GF-D8 (cell line): Measurements from ENCODE around the gene NCKIPSD.

ENCODE experiments used
- DNase-seq: peaks from one replicate; lab custom pipeline; 2025; lab: John Stamatoyannopoulos, UW

NCKIPSD gene

DNA sequence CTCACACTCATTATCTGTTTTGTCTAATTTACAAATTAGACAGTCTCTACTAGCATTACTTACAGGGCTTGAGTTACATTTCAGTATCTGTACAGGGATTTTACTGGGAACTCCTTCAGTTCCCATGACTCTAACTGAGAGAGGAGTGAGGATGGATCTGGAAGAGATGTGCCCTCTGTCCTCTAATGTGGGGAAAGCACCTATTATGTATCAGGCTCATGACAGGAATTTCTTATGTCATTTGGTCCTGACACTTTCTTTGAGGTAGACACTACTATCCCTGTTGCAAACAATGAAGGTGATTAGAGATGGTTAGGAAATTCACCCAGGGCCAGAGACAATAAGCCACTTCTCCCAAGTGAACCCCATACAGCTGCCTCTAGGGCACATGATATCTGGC is 10.9 kb upstream of the NCKIPSD start:
- DNase-seq = no peak

DNA sequence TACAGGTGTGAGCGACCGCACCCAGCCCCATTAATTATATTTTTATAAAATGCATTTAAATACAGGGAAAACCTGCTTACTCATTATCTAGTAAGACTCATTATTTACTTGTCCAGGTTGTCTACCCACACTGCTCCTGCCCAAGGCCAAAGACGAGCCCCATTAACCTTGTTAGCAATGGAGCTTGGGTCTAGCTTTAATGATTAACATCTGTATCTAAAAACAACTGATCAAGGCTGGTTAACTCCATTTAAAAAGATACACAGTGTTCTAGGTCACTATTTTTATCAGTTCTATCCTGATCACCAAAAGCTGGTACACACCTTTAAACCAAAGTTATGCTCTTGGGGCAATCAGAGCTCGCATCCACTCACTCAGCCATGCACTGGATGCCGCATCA is 10.4 kb upstream of the NCKIPSD start:
- DNase-seq = no peak

DNA sequence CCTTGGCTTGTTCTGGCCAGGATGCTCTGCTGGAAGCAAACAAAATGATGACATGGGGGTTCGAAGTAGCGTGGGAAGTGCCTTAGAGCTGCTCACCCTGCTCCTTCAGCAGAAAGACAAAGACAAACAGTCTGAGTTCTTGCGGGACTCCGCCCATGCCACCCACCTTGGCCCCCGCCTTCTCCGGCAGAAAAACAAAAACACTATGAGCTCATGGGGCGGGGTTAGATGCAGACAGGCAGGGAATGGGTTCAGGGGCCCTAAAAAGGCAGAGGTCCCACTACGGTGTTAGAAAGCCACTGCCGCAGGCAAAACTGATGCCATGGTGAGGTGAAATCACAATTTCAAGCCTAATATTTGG is 9.7 kb upstream of the NCKIPSD start:
- DNase-seq = no peak

DNA sequence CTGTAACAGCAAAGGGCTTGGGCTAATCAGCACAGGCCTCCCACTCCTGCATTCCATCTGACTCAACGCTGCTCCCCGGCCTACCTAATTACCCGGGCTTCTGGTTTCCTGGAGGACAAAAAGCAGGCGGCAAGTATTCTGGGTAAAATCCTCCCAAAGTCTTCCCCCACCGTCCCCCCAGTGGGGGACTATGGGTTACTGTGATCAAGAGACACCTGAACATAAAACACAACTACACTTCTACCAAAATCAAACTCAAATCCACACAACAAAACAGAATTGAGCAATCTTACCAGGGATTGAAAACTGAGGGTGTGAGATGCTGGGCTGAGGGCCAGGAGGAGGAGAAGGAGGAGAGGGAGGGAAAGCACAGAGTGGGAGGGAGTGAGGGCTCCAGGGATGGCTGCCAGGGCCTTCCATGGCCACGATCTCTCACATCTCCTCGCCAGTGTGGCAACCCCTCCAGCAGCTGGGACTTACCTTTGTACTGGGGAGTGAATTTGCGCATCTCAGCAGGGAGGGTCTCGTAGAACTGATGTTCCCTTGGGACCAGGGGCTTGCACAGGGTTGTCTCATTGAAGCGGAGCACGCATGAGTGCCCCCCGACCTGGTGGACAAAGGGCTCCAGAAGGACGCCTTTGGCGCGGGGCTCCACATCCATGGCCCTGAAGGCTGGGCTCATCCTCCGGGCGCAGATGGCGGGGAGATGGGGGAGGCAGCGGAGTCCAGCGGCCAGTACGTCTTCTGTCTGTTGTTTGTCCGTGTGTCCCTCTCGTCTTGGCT is 9.1 kb upstream of the NCKIPSD start:
- no peak for DNase-seq

DNA sequence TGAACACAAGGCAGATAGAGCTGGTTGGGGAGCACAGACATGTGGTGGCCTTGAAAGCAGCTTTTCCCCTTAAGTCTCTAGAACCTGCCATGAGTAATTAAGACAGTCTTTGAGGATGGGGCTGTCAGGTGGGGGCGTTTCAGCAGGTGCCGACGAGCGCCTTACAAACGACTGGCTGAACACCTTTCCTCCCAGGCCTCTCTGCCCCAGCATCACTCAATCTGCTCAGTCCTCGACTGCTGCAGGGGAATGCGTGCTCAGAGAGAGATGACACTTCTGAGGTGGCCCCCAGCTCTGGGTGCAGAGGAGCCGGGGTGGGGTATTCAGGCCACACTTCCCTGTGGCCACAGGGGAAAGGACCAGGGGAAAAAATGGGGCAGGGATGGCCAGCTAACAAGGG is 8.1 kb upstream of the NCKIPSD start:
- no peak for DNase-seq

DNA sequence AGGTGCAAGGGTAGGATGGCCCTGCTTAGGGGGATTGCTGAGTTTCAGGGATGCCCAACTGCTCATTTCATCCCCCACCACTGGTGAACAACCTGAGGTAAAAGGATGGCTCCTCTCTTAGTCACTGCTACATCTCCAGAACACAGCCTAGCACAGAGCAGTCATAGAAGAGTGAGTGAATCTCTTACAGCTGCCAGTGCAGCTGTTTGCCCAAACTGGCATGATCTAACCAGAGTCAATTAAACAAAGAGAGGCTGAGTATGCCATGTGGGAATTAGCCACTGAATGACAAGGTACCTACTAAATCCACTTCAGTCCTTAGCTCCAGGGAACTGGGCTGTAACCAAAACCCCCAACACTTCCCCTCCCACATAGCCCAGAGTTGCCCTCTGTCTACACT is 6.8 kb upstream of the NCKIPSD start:
- no peak for DNase-seq

DNA sequence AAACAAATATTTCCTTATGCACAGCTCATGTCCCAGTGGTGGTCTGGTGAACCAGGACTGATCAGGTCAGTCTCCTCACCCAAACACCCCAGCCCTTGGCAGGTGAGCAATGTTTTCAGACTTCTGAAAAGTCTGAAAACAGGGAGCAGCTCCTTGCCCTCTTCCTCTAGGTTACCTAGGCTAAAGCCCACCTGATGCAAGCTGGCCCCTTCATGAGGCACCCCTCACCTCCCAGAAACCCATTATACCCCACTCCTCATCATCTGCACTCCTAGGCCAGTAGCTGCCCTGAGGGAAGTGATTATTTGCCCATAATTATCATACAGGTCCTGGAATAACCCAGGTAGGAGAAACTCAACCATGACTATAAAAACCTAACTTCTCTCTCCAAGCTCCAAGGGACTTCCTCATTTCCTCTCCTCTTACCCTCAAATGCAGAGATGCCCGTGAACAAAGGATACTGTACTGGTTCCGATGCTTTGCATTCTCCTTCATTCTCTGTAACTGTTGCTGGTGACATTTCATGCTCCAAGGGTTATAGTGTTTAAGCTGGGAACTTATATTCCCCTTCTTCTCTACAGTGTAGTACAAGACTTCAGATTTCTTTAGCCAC is 5.2 kb upstream of the NCKIPSD start:
- no peak for DNase-seq

DNA sequence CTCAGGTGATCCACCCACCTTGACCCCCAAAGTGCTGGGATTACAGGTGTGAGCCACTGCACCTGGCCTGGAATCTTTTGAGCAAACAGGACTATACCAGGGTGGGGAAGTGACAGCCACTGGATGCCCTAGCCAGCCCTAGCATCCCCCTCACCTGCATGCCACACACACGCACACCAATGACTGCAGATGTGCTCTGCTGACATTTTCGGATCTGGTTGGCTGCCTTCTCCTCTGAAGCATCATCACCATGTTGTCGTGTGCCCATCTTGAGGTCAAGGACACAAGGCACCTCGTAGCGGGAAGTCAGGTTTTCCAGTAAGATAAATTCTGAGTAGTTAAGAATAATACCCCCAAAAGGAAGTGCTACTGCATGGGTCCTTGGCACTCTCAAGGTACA is 3.7 kb upstream of the NCKIPSD start:
- DNase-seq = no peak

DNA sequence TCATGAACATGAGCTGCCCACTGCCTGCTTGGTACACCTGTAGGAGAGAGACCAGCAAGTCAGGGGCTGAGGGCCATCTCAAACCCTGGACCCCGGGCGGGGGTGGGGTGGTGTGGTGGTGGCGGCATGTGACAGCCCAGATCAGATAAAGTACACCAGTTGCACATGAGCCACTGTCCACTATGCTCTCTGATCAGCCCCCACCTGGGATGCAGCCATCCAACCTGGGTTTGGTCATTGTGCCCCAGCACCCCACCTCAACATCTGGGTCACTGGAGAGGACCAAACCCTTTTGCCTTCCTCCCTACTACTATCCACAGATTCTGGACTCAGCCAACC is 3.0 kb upstream of the NCKIPSD start:
- DNase-seq = no peak

DNA sequence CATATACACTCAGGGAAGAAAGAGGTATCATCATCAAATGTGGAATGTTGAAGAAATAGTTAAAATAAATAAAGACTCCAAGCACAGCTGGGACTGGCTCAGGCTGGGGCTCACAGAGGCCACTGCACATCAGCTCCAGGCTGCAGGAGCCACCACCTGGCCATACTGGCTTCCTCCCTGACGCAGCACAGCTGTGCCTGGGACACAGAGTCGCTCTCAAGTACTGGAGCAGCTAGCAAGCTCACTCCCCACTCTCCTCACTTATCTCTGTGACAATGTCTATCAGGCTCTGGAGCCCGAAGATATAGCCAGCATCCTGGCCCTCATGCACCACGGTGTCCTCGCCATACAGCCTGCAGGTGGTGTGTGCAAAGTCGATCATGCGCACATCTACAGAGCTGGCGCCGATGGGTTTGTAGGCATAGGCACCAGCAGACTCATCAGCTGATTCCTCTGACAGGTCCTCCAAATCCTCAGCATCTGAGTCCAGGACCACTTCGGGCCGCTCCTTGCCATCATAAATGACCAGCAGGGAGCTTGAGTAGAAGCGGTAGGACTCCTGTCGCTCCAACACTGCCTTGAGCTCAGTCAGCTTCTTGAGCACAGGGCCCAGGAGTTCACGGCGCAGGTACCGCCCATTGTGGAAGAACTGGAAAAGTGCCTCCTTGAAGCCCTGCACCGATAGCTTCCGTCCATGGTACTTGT is 2.5 kb upstream of the NCKIPSD start:
- DNase-seq = no peak

DNA sequence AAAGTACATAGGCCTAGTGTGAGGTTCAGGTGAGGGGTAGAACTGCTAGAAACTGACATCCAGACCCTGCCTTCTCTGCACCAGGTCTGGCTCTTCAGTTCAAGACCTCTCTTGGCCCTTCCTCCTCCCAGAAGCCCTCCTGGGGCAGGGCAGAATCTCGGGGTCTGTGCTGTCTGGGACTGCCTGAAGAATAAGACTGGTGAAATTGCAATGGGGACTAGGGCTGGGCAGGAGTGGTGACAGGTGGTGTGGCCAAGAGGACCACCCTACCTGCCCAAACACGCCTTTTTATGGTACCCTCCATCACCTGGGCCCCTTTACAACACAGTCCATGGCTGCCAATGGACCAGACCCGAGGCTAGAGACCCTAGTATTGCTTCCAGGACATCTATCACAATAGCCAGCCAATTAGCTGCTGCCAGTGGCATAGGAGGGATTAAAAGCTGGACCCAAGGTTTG is 1.5 kb upstream of the NCKIPSD start:
- no peak for DNase-seq

DNA sequence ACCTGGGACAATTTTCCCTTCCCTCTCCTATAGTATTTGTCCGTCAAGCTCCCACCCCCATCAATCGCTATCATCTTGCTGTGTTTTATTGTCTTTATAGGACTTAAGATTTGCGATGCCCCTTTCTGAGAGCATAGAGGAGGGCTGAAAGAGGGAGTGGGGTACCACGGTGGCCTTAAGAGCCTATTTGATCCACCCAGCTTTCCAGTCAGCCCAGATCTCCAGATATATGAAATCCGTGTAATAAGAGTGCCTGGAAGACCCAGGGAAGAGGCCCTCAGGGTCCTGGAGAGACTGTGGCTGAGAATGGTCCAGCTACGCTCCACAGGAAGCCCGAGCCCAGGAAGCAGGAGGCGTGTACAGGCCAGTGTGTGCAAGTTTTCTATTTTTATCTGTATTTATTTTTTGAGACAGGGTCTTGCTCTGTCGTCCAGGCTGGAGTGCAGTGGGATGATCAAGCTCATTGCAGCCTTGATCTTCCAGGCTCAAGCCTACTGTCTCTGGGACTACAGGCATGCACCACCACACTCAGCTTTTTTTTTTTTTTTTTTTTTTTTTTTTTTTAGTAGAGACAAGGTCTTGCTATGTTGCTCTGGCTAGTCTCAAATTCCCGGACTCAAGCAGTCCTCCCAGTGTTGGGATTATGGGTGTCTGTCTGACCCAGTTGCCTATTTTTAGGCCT is 964 bp upstream of the NCKIPSD start:
- no peak for DNase-seq

DNA sequence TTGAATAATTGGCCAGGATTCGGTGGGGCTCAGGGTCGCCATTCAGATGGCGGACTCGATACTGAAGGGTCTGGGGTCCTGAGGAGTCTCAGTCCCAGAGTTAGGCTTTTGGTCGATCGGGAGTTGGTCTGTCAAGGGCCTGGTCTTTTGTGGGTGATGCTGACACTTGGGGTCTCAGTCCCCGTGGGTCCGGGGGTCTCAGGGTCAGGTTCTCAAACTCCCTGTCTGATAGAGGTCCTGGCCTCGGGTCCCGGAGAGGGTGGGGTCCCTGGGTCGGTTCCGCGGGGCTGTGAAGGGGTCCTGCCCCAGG is 467 bp downstream of the NCKIPSD start:
- no peak for DNase-seq

DNA sequence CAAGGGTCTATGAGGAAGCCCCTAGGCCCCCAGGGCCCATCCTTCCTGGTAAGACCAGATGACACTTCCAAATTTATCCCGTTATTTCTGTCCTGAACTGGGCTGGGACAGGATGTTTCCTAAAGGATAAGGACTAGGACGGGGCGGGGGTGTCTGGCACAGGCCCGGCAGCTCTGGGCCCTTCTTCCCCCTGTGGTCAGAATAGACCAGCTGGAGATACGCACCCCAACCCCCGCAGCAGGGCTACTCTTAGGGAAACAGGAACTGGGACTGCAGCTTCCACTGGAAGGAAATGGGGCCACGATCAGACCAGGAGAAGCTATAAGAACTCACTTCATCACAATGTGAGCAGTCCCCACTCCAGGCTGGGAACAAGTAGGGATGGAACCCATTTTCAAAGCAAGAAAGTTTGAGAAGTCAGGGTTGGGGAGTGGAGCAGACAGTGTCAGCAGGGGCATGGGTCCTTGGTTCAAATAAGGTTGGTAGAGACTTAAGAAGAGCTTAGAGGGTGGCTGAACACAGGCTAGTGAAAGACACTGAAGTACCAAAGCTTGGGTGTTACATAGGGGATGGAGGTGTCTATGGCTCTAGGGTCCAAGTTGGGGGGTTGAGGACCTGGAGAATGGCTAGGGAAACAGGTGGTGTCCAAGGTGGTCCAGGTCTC is 1.1 kb downstream of the NCKIPSD start:
- no peak for DNase-seq

DNA sequence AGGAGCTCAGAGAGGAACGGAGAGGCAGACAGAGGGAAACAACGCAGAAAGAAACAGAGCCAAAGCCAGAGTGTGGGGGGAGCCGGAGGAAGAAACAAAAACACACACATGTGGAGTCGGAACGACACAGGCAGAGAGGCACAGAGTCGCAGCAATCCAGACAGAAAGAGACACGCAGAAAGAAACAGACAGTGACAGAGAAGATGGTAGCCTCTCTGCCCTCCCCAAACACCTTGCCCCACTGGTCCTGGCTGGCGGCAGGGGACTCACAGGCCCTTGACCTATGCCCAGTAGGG is 1.7 kb downstream of the NCKIPSD start:
- no peak for DNase-seq

DNA sequence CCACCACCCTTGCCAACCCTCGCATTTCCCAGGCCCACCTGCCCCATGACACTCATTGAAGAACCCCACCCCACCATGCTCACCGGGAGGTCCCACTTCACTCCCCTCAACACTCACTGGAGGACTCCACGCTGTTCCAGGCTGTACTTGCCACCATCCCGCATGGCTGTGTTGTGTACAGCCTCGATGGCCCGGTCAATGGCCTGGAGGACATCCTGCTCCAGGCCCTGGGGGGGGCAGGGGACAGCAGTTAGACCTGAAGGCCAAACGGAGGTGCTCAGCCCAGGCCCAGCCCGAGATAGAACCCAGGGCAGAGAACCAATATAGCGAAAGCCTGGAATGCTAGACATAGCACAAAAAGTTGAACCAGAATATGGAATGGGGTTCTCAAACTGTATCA is 2.9 kb downstream of the NCKIPSD start:
- DNase-seq = no peak

DNA sequence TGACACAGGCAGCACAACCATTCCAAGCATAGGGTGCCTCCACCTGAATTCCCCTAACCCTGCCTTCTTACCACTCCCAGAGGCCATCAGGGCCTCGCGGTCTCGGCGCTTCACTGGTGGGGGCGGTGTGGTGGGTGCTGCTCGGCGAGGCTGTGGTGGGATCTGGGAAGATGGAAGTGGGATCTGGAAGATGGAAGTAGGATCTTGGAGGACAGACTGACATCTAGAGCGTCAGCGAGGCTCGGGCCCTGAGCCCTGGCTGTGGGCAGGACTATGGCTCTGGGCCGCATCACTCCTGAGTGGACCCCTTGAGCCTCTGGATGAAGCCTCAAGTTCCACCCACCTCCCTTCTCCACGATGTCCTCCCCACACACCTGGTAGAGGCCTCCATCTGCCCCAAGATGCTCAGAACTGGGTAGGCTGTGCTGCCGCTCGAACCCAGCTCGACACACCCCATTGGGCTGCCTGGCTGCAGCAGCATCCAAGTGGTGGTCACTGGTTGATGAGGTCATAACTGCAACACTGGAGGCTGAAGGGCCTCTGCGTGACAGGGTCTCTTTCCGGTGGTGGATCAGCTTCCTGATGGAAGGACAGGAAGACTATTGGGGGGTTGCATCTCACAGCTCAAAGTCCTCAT is 3.6 kb downstream of the NCKIPSD start:
- DNase-seq = no peak

DNA sequence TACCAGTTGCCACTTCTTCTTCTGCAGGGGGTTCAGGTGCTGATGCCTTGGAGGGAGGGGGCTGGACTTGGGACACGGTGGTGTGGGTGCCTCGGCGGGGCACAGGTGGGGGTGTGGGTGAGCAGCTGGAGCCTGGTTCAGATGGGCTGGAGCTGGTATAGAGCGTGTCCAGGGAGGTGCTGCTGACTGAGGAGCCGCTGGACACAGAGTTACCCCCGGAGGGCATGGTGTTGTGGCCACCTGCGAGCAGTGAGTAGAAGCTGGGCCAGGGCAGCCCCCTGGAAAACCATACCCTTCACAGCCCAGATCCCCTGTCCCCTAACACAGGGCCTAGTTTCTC is 4.2 kb downstream of the NCKIPSD start:
- DNase-seq = no peak

DNA sequence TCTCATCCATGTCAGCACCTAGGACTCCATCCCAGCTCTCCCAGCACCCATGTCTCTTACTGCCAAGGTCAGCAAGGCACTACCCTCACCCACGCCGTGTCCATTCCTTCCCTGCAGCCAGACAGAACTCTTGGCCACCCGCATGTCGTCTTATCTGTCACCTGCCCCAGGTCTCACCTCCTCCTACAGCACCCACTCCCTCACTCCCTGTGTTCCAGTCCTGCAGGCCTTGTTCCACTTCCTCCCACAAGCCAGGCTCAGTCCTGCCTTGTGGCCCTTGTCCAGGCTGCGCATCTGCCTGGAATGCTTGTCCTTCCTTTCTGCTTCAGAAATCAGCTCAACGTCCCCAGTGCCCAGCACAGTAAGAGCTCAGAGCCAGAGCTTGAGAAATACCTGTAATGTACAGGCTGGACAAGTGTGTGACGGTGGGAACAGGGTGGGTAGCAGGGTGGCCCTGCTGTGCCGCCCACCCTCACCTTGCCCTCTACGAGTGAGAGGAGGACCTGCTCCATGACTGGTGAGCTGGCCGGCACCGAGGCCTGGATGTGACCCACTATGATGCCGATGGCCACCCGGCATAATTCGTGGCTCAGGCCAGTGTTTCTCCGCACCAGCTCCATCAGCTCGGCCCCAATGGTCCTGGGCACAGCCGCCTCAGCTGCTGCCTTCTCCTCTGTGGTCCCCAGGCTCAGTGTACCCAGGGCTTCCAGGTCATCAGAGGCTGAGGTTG is 4.7 kb downstream of the NCKIPSD start:
- no peak for DNase-seq

DNA sequence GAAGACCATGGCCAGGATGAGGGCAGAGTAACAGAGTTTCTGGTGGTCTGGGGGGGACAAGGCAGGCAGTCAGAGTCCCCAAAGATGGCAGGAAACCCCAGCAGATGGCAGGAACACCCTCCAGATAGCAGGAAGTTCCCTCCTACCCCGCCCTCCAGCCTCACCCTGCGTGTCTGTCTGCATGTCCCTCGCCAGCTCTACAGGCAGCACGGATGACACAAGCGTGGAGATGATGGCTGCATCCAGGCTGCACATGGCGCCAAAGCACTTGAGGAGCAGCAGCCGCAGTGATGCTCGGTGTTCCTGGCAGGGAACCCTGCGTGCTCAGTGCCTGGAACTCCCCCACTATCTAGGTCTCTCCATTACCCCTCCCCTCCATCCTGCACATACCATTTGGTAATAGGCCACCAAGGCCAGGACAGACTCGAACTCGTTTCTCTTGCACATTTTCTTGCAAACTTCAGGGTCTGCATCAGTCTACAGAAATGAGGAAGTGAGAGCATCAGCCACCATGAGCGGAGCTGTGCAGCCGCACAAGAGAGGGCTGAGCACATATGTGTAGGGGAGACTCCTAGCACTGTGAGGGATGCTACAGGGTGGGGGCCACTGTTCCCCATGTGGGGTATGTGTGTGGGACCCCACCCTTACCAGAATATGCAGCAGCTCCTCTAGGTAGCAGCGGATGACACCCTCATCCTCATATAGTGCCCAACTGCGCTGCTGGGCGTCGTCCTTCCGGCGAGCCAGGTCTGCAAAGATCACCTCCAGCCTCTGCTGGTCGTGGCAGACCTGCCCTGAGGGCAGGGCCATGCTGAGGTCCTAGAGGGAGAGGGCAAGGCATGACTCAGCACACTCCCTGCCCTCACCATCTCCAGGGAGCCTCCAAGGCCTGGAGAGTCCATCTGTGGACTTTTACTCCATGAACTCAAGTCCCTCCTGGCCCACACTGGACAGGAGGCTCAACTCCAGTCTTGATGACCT is 6.0 kb downstream of the NCKIPSD start:
- no peak for DNase-seq
